ENCODE results near the gene SUSD1. TPM values are rescaled to one million over a fixed set of nuclear protein-coding genes. Genes with fewer than 3 reads are reported as not detected.

The SUSD1 gene
- total and polyA plus RNA-seq, 2 of the 13 experiments (the other 11 are each of a cell fraction or from before 2014, with no cell fraction given), result 25.9 to 32.3 TPM

DNA sequence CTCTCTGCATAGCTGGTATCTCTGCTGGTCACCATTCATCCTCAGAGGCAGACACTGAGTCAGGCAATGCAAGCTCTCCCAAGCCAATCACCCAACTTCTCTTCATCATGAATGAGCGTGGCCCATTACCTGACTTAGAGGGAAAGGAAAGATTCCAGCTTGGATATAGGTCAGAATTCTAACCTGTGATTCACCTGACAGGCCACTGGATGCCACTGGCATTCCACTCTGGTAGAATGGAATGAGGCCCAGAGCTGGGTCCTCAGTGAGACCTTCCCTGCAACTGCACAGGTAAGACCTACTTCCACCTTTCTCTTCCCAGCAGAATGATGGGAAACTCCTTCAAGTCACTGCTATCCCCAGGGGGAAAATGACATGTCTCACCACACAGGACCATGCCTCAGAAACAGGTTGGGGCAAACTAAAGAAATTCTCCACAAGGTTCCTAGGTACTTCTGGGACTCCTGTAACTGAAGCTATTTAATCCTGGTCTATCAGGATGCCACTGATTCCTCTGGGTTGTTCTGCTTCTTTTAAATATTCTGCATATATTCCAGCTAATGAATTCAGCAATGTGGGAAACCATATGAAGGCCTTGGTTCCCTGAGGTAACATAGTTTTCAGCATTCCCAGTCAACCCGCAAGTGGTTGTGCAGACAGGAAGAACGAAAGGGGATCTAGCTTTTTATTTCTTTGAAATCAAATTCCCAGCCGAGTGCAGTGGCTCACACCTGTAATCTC is 62.0 kb downstream of the SUSD1 start (continued):
- peak; percentile 53 for TF ChIP-seq ZMYM4 (CRISPR knock-in tag; IDR thresholded peaks at IDR 0.05)
- TF ChIP-seq ZNF792 (CRISPR knock-in tag; IDR thresholded peaks at IDR 0.05), result peak; percentile 31; the same call in 1 of the 2 replicates
- TF ChIP-seq ERF (CRISPR knock-in tag; IDR thresholded peaks at IDR 0.05), result 0 out of 2 replicates have a peak, but pooled peaks have one; percentile 13
- TF ChIP-seq ZNF557 (CRISPR knock-in tag; IDR thresholded peaks at IDR 0.05), result no peak
- TF ChIP-seq CEBPB (IDR thresholded peaks at IDR 0.05; ENCODE audit: borderline replicate concordance, low read depth, low read length), result no peak
- 0 out of 2 replicates have a peak, but pooled peaks have one; percentile 35 for TF ChIP-seq CBX5 (CRISPR knock-in tag; IDR thresholded peaks at IDR 0.05; ENCODE audit: borderline replicate concordance)
- peak; percentile 98 for TF ChIP-seq STAG1 (CRISPR knock-in tag; IDR thresholded peaks at IDR 0.05)
- TF ChIP-seq PCBP2 (optimal IDR thresholded peaks at IDR 0.05; ENCODE audit: low read depth, low read length, poor library complexity, severe bottlenecking), result no peak
- TF ChIP-seq ZEB1 (IDR thresholded peaks at IDR 0.05; ENCODE audit: insufficient replicate concordance, low read depth), result peak; percentile 46
- peak; percentile 76 for TF ChIP-seq ZNF501 (CRISPR knock-in tag; IDR thresholded peaks at IDR 0.05)

DNA sequence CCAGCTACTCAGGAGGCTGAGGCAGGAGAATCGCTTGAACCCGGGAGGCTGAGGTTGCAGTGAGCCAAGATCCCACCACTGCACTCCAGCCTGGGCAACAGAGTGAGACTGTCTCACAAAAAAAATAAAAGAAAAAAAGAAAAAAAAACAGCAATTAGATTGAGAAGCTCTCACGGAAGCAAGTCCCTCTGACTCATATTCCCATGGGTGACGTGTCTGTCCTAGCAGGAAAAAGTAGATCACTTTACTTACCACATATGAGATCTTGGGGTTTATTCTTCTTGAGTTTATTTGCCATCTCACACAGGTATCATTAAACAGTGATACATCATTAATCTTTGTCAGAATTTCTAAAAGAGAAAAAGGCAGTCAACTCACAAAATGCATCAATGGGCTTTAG is 62.6 kb downstream of the SUSD1 start:
- H3K27me3 ChIP-seq (ENCODE audit: control insufficient read depth in 1 of 2, insufficient read depth in 2 of 2, low read length in 2 of 2), result no peaks in the 10 kb centered on the region
- H3K79me2 ChIP-seq (ENCODE audit: insufficient read depth, low read length), result no peaks in the 10 kb centered on the region
- no peak overlapping the region for H3K27ac ChIP-seq (ENCODE audit: extremely low read length, insufficient read depth, low read length)
- DNase-seq (ENCODE audit: low spot score), result no peak
- no peak overlapping the region for H2AFZ ChIP-seq (ENCODE audit: low read length)
- no peaks in the 10 kb centered on the region for H3K9me3 ChIP-seq (ENCODE audit: low read length)
- ChIA-PET POLR2A (interaction anchor here (1.0 to 1.6 kb wide), 3 partner anchors 213 to 267 kb away, joined by 3 to 6 read pairs (median 3); partner anchors contain the start of genes HSDL2 and PTBP3), CTCF (ENCODE audit: low intra/inter-chr PET ratio, low total read pairs) (interaction anchor here (1.1 to 2.2 kb wide), 3 partner anchors 221 to 249 kb away, joined by 3 to 12 read pairs (median 4); partner anchors contain the start of gene PTBP3)
- intact Hi-C loops (cut with micrococcal nuclease; ENCODE audit: unreplicated experiment), result loop anchor here (5.0 kb wide), 1 partner anchor 115 kb away; no protein-coding TSS in a partner anchor
- H3K4me1 ChIP-seq (ENCODE audit: insufficient read depth, low read length), result peaks cover 43% of the 10 kb centered on the region
- peaks cover 4 to 25% of the 10 kb centered on the region in 2 experiments; a peak in 4 of 5 replicates for H3K36me3 ChIP-seq (replicated peaks in 1 of 2; ENCODE audit: control insufficient read depth in 1 of 2, insufficient read depth in 2 of 2, low read length in 2 of 2)
- no peak overlapping the region for H3K9ac ChIP-seq (ENCODE audit: insufficient read depth, low read depth, low read length)
- H3K4me3 ChIP-seq (replicated peaks in 1 of 3; ENCODE audit: insufficient read depth in 1 of 3, low read depth in 2 of 3, low read length in 3 of 3), result no peak overlapping the region
- no peaks in the 10 kb centered on the region for H4K20me1 ChIP-seq (ENCODE audit: insufficient read depth, low read length)
- in situ Hi-C loops (cut with HindIII; ENCODE audit: extremely low pct_ligation_motif_present, low pct_unique_long_range_greater_than_20kb), result no loop called here
- no peak overlapping the region for H3K4me2 ChIP-seq (ENCODE audit: low read depth, low read length)
- FAIRE-seq, result no peak
- TF ChIP-seq GZF1 (CRISPR knock-in tag; IDR thresholded peaks at IDR 0.05) (no peak), MTF1 (CRISPR knock-in tag; IDR thresholded peaks at IDR 0.05) (no peak), CREM (IDR thresholded peaks at IDR 0.05) (no peak), CREM (CRISPR knock-in tag; IDR thresholded peaks at IDR 0.05) (no peak), SMAD1 (CRISPR knock-in tag; IDR thresholded peaks at IDR 0.05; ENCODE audit: borderline replicate concordance, low read depth) (no peak), NFYC (CRISPR knock-in tag; IDR thresholded peaks at IDR 0.05) (no peak)
- TF ChIP-seq, protein P1, sequence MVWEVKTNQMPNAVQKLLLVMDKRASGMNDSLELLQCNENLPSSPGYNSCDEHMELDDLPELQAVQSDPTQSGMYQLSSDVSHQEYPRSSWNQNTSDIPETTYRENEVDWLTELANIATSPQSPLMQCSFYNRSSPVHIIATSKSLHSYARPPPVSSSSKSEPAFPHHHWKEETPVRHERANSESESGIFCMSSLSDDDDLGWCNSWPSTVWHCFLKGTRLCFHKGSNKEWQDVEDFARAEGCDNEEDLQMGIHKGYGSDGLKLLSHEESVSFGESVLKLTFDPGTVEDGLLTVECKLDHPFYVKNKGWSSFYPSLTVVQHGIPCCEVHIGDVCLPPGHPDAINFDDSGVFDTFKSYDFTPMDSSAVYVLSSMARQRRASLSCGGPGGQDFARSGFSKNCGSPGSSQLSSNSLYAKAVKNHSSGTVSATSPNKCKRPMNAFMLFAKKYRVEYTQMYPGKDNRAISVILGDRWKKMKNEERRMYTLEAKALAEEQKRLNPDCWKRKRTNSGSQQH (CRISPR knock-in tag; IDR thresholded peaks at IDR 0.05; ENCODE audit: low read depth), result no peak
- TF ChIP-seq, protein P2, sequence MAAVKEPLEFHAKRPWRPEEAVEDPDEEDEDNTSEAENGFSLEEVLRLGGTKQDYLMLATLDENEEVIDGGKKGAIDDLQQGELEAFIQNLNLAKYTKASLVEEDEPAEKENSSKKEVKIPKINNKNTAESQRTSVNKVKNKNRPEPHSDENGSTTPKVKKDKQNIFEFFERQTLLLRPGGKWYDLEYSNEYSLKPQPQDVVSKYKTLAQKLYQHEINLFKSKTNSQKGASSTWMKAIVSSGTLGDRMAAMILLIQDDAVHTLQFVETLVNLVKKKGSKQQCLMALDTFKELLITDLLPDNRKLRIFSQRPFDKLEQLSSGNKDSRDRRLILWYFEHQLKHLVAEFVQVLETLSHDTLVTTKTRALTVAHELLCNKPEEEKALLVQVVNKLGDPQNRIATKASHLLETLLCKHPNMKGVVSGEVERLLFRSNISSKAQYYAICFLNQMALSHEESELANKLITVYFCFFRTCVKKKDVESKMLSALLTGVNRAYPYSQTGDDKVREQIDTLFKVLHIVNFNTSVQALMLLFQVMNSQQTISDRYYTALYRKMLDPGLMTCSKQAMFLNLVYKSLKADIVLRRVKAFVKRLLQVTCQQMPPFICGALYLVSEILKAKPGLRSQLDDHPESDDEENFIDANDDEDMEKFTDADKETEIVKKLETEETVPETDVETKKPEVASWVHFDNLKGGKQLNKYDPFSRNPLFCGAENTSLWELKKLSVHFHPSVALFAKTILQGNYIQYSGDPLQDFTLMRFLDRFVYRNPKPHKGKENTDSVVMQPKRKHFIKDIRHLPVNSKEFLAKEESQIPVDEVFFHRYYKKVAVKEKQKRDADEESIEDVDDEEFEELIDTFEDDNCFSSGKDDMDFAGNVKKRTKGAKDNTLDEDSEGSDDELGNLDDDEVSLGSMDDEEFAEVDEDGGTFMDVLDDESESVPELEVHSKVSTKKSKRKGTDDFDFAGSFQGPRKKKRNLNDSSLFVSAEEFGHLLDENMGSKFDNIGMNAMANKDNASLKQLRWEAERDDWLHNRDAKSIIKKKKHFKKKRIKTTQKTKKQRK (IDR thresholded peaks at IDR 0.05; ENCODE audit: low read length), result no peak
- TF ChIP-seq, protein P3, sequence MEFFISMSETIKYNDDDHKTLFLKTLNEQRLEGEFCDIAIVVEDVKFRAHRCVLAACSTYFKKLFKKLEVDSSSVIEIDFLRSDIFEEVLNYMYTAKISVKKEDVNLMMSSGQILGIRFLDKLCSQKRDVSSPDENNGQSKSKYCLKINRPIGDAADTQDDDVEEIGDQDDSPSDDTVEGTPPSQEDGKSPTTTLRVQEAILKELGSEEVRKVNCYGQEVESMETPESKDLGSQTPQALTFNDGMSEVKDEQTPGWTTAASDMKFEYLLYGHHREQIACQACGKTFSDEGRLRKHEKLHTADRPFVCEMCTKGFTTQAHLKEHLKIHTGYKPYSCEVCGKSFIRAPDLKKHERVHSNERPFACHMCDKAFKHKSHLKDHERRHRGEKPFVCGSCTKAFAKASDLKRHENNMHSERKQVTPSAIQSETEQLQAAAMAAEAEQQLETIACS (CRISPR knock-in tag; IDR thresholded peaks at IDR 0.05), result 0 out of 2 replicates have a peak, but pooled peaks have one; percentile 5
- 86% methylated on average over 4 of the region's 4 CpGs for WGBS (ENCODE audit: low lambda C conversion rate)
- ATAC-seq, result no peak
- no TSS peak for BruUV-seq (replicated peaks)

All from HepG2 (cell line).